ENCODE data around the gene POP7.

POP7 gene

GRCh38 chr7:100671353-100672327 is 34.3 kb upstream of the POP7 start:
- H3K27ac ChIP-seq (ENCODE audit: low read depth, low read length): no peak overlapping the region
- H3K27me3 ChIP-seq (ENCODE audit: control insufficient read depth, low read length): peaks cover 30% of the 10 kb centered on the region
- peaks cover 4% of the 10 kb centered on the region for H3F3A ChIP-seq (ENCODE audit: control insufficient read depth, insufficient read depth)
- H4K20me1 ChIP-seq (ENCODE audit: control insufficient read depth, insufficient read depth, low read depth, low read length): peaks cover 6% of the 10 kb centered on the region; the same call in 1 of the 2 replicates
- H3K9me2 ChIP-seq (replicated peaks; ENCODE audit: control insufficient read depth, low read length): no peaks in the 10 kb centered on the region
- peaks cover 28% of the 10 kb centered on the region for H3K79me2 ChIP-seq (ENCODE audit: control insufficient read depth, low read length)
- TF ChIP-seq CTCF (IDR thresholded peaks at IDR 0.05; ENCODE audit: low read depth, low read length, poor library complexity, severe bottlenecking) (no peak), EZH2phosphoT487 (IDR thresholded peaks at IDR 0.05; ENCODE audit: borderline replicate concordance, low read length) (no peak)
- H3K4me3 ChIP-seq (ENCODE audit: low read length): no peak overlapping the region
- H3K4me2 ChIP-seq (ENCODE audit: low read length): no peak overlapping the region
- peaks cover 12% of the 10 kb centered on the region for H3K4me1 ChIP-seq (ENCODE audit: control insufficient read depth, low read length)
- H3K9me3 ChIP-seq (ENCODE audit: control insufficient read depth, insufficient read depth, low read length): no peaks in the 10 kb centered on the region
- peaks cover 12% of the 10 kb centered on the region for H3K36me3 ChIP-seq (ENCODE audit: control insufficient read depth, low read length)

- TF ChIP-seq CTCF (IDR thresholded peaks at IDR 0.05; ENCODE audit: low read depth, low read length, poor library complexity, severe bottlenecking) (no peak), EZH2phosphoT487 (IDR thresholded peaks at IDR 0.05; ENCODE audit: borderline replicate concordance, low read length) (no peak)
- Histone ChIP-seq H3K4me2 (ENCODE audit: low read length) (peak within 1 kb of the TSS; percentile 67), H3K4me1 (ENCODE audit: control insufficient read depth, low read length) (peaks cover 14% of the 10 kb centered on the region), H3K27ac (ENCODE audit: low read depth, low read length) (peak within 1 kb of the TSS; percentile 73), H3K27me3 (ENCODE audit: control insufficient read depth, low read length) (peaks cover 18% of the 10 kb centered on the region), H3K9me2 (replicated peaks; ENCODE audit: control insufficient read depth, low read length) (no peaks in the 10 kb centered on the region), H4K20me1 (ENCODE audit: control insufficient read depth, insufficient read depth, low read depth, low read length) (peaks cover 9% of the 10 kb centered on the region; the same call in 1 of the 2 replicates), H3K4me3 (ENCODE audit: low read length) (peak within 1 kb of the TSS; percentile 93), H3K36me3 (ENCODE audit: control insufficient read depth, low read length) (peaks cover 30% of the 10 kb centered on the region), H3F3A (ENCODE audit: control insufficient read depth, insufficient read depth) (peaks cover 4% of the 10 kb centered on the region), H3K9me3 (ENCODE audit: control insufficient read depth, insufficient read depth, low read length) (no peaks in the 10 kb centered on the region), H3K79me2 (ENCODE audit: control insufficient read depth, low read length) (peaks cover 44% of the 10 kb centered on the region)
These were observed 32.5 kb upstream of the POP7 start, which contains the start of gene GNB2 for GRCh38 chr7:100673302-100673941. Gene GNB2 (plus strand): TSS chr7:100673740. CDS start chr7:100676266, 2,526 bp downstream.

- Histone ChIP-seq H3K27ac (ENCODE audit: low read depth, low read length) (peak overlapping the region; percentile 73), H3K4me1 (ENCODE audit: control insufficient read depth, low read length) (peaks cover 14% of the 10 kb centered on the region), H3K4me2 (ENCODE audit: low read length) (peak overlapping the region; percentile 67), H4K20me1 (ENCODE audit: control insufficient read depth, insufficient read depth, low read depth, low read length) (peaks cover 9% of the 10 kb centered on the region; the same call in 1 of the 2 replicates), H3F3A (ENCODE audit: control insufficient read depth, insufficient read depth) (peaks cover 4% of the 10 kb centered on the region), H3K79me2 (ENCODE audit: control insufficient read depth, low read length) (peaks cover 44% of the 10 kb centered on the region), H3K9me2 (replicated peaks; ENCODE audit: control insufficient read depth, low read length) (no peaks in the 10 kb centered on the region), H3K9me3 (ENCODE audit: control insufficient read depth, insufficient read depth, low read length) (no peaks in the 10 kb centered on the region), H3K4me3 (ENCODE audit: low read length) (peak overlapping the region; percentile 93), H3K27me3 (ENCODE audit: control insufficient read depth, low read length) (peaks cover 18% of the 10 kb centered on the region), H3K36me3 (ENCODE audit: control insufficient read depth, low read length) (peaks cover 34% of the 10 kb centered on the region)
- TF ChIP-seq CTCF (IDR thresholded peaks at IDR 0.05; ENCODE audit: low read depth, low read length, poor library complexity, severe bottlenecking): no peak
- TF ChIP-seq EZH2phosphoT487 (IDR thresholded peaks at IDR 0.05; ENCODE audit: borderline replicate concordance, low read length): no peak
These were observed 31.9 kb upstream of the POP7 start for GRCh38 chr7:100673942-100674410.

Measured in DOHH2 (cell line).